ENCODE measurements around the gene HMCN1. TPM values are rescaled to one million over a fixed set of nuclear protein-coding genes. Genes with fewer than 3 reads are reported as not detected.

Gene HMCN1
- total RNA-seq, 6 experiments from 2014 or later, result 4.7 to 7.5 (median 5.7) TPM

GRCh38 chr1:185966471-185966870 is 232.3 kb downstream of the HMCN1 start:
- no peak overlapping the region for H3K4me3 ChIP-seq
- no peaks in the 10 kb centered on the region for H3K27me3 ChIP-seq
- WGBS (ENCODE audit: insufficient coverage, low coverage, low lambda C conversion rate, missing lambda C conversion rate), result 84% methylated on average over 2 of the region's 2 CpGs
- no peaks in the 10 kb centered on the region for H3K9me3 ChIP-seq
- H3K27ac ChIP-seq, result no peak overlapping the region
- intact Hi-C loops (cut with DNase I), result no loop called here
- H3K4me1 ChIP-seq, result no peaks in the 10 kb centered on the region
- H3K36me3 ChIP-seq, result no peaks in the 10 kb centered on the region
- ATAC-seq, result no peak
- no peak for DNase-seq
- TF ChIP-seq POLR2A (IDR thresholded peaks at IDR 0.05) (no peak), CTCF (IDR thresholded peaks at IDR 0.05) (no peak)

GRCh38 chr1:185969028-185969427 is 234.8 kb downstream of the HMCN1 start:
- Histone ChIP-seq H3K9me3 (no peaks in the 10 kb centered on the region), H3K36me3 (no peaks in the 10 kb centered on the region), H3K27me3 (no peaks in the 10 kb centered on the region), H3K4me3 (no peak overlapping the region), H3K4me1 (no peaks in the 10 kb centered on the region), H3K27ac (no peak overlapping the region)
- 38% methylated on average over 4 of the region's 4 CpGs for WGBS (ENCODE audit: insufficient coverage, low coverage, low lambda C conversion rate, missing lambda C conversion rate)
- TF ChIP-seq CTCF (IDR thresholded peaks at IDR 0.05) (no peak), POLR2A (IDR thresholded peaks at IDR 0.05) (no peak)
- ATAC-seq (peak in 3 of 4 donors; percentile 46 to 51 (median 50)), DNase-seq (no peak)
- intact Hi-C loops (cut with DNase I), result no loop called here

DNA sequence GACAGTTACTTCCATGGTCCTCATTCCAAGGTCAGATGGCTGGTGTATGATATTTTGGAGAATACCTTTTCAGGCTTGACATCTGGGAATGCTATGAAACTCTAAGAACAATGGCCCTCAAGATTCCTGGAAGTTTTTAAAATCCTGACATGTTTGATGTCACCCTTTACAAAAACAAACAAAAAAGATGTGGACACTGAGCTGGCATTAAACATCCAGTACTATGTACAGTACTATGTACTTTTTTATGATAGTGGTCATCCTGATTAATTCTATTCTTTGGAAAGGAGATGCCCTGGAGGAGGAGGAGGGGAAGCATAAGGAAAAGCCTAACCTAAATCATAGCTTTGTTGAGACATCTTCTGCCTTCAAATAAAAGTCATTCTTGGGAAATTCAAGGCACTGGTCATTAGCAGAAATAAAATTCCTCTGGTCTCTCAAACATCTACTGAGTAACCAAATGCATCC is 235.4 kb downstream of the HMCN1 start:
- intact Hi-C loops (cut with DNase I), result no loop called here
- no peak for TF ChIP-seq POLR2A (IDR thresholded peaks at IDR 0.05)
- no peak for TF ChIP-seq CTCF (IDR thresholded peaks at IDR 0.05)
- ATAC-seq, result no peak
- Histone ChIP-seq H3K4me3 (no peak overlapping the region), H3K36me3 (no peaks in the 10 kb centered on the region), H3K9me3 (no peaks in the 10 kb centered on the region), H3K4me1 (no peaks in the 10 kb centered on the region), H3K27ac (no peak overlapping the region), H3K27me3 (no peaks in the 10 kb centered on the region)
- DNase-seq, result no peak

DNA sequence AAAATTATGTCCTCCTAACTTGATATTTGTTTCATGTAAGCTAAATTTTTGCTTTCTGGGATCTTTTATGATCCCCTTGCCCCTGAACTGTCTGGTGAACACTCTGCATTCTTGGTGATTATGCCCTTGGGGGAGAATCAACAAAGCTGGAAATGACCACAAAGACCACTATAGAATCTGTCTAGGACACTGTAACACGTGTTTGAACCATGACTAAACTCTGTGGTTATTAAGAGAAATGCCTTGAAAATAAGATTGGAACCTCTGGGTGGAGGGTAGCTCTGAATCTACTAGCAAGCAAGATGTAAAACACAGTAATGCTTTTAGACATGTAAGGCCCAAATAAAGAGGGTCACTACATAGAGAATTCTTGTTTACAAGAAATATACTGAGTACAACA is 237.5 kb downstream of the HMCN1 start:
- H3K27ac ChIP-seq, result no peak overlapping the region
- no peaks in the 10 kb centered on the region for H3K4me1 ChIP-seq
- no peaks in the 10 kb centered on the region for H3K36me3 ChIP-seq
- no peak overlapping the region for H3K4me3 ChIP-seq
- WGBS (ENCODE audit: insufficient coverage, low coverage, low lambda C conversion rate, missing lambda C conversion rate), result 27% methylated on average over 1 of the region's 1 CpG
- no peaks in the 10 kb centered on the region for H3K9me3 ChIP-seq
- no peaks in the 10 kb centered on the region for H3K27me3 ChIP-seq
- DNase-seq, result no peak
- no peak for ATAC-seq
- TF ChIP-seq POLR2A (IDR thresholded peaks at IDR 0.05) (no peak), CTCF (IDR thresholded peaks at IDR 0.05) (no peak)
- intact Hi-C loops (cut with DNase I), result no loop called here

Measured in right lobe of liver (tissue), 6 donors.